ENCODE results near the gene KCNH1. TPM values are rescaled to one million over a fixed set of nuclear protein-coding genes. Genes with fewer than 3 reads are reported as not detected.

The KCNH1 gene
- total RNA-seq, 1 donor from 2014 or later, result 15.5 TPM

DNA sequence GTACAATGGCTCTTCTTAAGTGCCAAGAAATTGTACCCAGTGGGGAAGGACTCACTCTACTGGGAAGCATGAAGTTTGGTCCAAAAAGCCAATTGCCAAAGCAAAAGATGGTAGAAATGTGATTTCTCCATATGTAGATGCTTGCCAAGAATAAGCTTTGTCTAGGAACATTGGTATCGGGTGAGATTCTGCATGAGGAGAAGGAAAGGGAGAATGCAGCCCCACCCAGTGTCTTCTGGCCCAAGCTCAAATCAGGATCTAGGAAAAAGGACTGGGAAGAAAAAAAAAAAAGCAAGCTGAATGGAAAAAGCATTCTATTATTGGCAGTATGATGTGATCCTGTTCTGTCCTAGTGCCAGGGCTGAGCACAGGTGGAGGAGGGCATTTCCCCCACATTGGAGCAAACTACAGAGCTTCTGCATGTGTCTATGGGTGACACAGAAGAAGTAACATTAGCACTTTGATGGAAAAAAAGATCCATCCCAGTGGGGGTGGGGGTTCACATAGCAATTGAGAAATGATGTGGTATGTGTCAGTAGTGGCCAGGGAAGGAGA, 226.6 kb downstream of the KCNH1 start:
- Histone ChIP-seq H3K4me3 (ENCODE audit: insufficient read depth, low read depth, low read length) (no peak overlapping the region), H3K9me3 (ENCODE audit: insufficient read depth, low read depth, low read length) (no peaks in the 10 kb centered on the region), H3K36me3 (ENCODE audit: insufficient read depth, low read length) (no peaks in the 10 kb centered on the region), H3K4me2 (ENCODE audit: low read length) (no peak overlapping the region), H3K27ac (ENCODE audit: low read depth, low read length) (no peak overlapping the region), H4K20me1 (ENCODE audit: insufficient read depth, low read length) (no peaks in the 10 kb centered on the region), H3K79me2 (ENCODE audit: insufficient read depth, low read length) (no peaks in the 10 kb centered on the region), H3K27me3 (ENCODE audit: insufficient read depth, low read length) (no peaks in the 10 kb centered on the region), H3K9ac (ENCODE audit: low read length) (no peak overlapping the region), H2AFZ (ENCODE audit: low read depth, low read length) (no peak overlapping the region), H3K4me1 (ENCODE audit: insufficient read depth, low read length) (no peaks in the 10 kb centered on the region)
- Mint-ChIP-seq H3K9me3 (ENCODE audit: unreplicated experiment) (no peaks in the 10 kb centered on the region), H3K36me3 (ENCODE audit: low read depth, unreplicated experiment) (peaks cover 1% of the 10 kb centered on the region), H3K4me3 (ENCODE audit: unreplicated experiment) (no peak overlapping the region), H3K27me3 (ENCODE audit: low read depth, unreplicated experiment) (peaks cover 3% of the 10 kb centered on the region), H3K27ac (ENCODE audit: unreplicated experiment) (no peak overlapping the region), H3K4me1 (ENCODE audit: low read depth, unreplicated experiment) (peaks cover 2% of the 10 kb centered on the region)
- no peak for DNase-seq (ENCODE audit: low read depth)
- TF ChIP-seq EZH2 (IDR thresholded peaks at IDR 0.05; ENCODE audit: insufficient read depth, low read length), result no peak
- TF ChIP-seq, protein P1, sequence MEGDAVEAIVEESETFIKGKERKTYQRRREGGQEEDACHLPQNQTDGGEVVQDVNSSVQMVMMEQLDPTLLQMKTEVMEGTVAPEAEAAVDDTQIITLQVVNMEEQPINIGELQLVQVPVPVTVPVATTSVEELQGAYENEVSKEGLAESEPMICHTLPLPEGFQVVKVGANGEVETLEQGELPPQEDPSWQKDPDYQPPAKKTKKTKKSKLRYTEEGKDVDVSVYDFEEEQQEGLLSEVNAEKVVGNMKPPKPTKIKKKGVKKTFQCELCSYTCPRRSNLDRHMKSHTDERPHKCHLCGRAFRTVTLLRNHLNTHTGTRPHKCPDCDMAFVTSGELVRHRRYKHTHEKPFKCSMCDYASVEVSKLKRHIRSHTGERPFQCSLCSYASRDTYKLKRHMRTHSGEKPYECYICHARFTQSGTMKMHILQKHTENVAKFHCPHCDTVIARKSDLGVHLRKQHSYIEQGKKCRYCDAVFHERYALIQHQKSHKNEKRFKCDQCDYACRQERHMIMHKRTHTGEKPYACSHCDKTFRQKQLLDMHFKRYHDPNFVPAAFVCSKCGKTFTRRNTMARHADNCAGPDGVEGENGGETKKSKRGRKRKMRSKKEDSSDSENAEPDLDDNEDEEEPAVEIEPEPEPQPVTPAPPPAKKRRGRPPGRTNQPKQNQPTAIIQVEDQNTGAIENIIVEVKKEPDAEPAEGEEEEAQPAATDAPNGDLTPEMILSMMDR (IDR thresholded peaks at IDR 0.05; ENCODE audit: insufficient read depth, low read depth, low read length), result no peak
- FAIRE-seq, result no peak

DNA sequence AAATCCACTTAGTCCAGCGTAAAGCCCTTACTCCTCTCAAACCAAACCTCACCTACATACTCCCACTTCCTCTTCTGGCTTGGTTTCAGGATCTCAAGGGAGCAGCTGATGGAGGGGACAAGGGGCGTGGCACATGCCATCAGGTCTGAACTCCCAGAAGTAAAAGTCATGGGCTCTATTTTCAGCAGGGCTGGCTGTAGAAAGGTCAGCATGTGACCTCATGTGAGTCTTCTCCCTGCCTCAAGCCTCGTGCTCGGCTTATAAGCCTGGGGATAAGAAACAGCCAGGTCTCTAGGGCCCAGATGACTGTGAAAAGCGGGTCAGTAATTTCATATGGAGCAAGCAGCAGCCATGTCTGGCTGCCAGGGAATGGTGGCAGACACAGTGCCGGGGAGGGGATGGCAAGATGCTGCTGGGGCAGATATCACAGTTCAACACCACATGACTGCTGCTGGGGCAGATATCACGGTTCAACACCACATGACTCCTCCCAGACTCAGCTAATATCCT, 227.9 kb downstream of the KCNH1 start:
- no peaks in the 10 kb centered on the region for H3K9me3 ChIP-seq (ENCODE audit: insufficient read depth, low read depth, low read length)
- TF ChIP-seq EZH2 (IDR thresholded peaks at IDR 0.05; ENCODE audit: insufficient read depth, low read length), result no peak
- TF ChIP-seq, protein P1 (IDR thresholded peaks at IDR 0.05; ENCODE audit: insufficient read depth, low read depth, low read length), result no peak
- H4K20me1 ChIP-seq (ENCODE audit: insufficient read depth, low read length), result no peaks in the 10 kb centered on the region
- H3K9ac ChIP-seq (ENCODE audit: low read length), result no peak overlapping the region
- H3K27ac Mint-ChIP-seq (ENCODE audit: unreplicated experiment), result no peak overlapping the region
- H3K36me3 ChIP-seq (ENCODE audit: insufficient read depth, low read length), result no peaks in the 10 kb centered on the region
- no peak overlapping the region for H3K4me2 ChIP-seq (ENCODE audit: low read length)
- no peaks in the 10 kb centered on the region for H3K27me3 ChIP-seq (ENCODE audit: insufficient read depth, low read length)
- H3K27ac ChIP-seq (ENCODE audit: low read depth, low read length), result no peak overlapping the region
- peaks cover 3% of the 10 kb centered on the region for H3K27me3 Mint-ChIP-seq (ENCODE audit: low read depth, unreplicated experiment)
- no peak for DNase-seq (ENCODE audit: low read depth)
- no peaks in the 10 kb centered on the region for H3K79me2 ChIP-seq (ENCODE audit: insufficient read depth, low read length)
- H3K4me3 ChIP-seq (ENCODE audit: insufficient read depth, low read depth, low read length), result no peak overlapping the region
- no peaks in the 10 kb centered on the region for H3K4me1 ChIP-seq (ENCODE audit: insufficient read depth, low read length)
- H2AFZ ChIP-seq (ENCODE audit: low read depth, low read length), result no peak overlapping the region
- H3K4me3 Mint-ChIP-seq (ENCODE audit: unreplicated experiment), result no peak overlapping the region
- peaks cover 10% of the 10 kb centered on the region for H3K4me1 Mint-ChIP-seq (ENCODE audit: low read depth, unreplicated experiment)
- FAIRE-seq, result no peak
- no peaks in the 10 kb centered on the region for H3K9me3 Mint-ChIP-seq (ENCODE audit: unreplicated experiment)
- peaks cover 4% of the 10 kb centered on the region for H3K36me3 Mint-ChIP-seq (ENCODE audit: low read depth, unreplicated experiment)

DNA sequence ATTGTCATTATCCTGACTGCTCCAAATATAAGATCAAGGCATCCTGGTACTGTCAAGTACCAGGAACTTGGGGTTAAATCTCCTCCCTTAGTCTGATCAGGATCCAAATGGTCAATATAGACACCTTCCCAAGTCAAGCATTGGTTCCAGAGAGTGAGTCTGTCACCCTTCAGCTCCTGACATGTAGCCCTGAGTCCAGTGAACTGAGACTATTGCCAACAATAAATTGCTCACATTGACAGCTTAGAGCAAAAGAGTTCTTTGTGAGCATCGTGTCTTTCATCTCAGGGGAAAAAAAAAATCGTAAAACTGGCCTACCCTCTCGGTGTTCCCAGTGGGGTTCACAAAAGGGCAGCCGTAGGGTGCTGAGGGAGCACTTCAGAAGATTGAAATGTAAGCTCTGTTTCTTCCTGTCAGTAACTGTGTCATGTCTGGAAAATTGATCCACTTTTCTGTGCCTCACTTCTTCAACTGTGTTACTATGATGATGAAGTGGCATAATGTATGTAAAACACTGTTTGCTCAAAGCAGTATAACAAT, 228.5 kb downstream of the KCNH1 start:
- H3K27ac Mint-ChIP-seq (ENCODE audit: unreplicated experiment), result no peak overlapping the region
- no peak overlapping the region for H3K4me2 ChIP-seq (ENCODE audit: low read length)

More for the DNA sequence above, 228.5 kb downstream of the KCNH1 start:
- Histone ChIP-seq H3K27ac (ENCODE audit: low read depth, low read length) (no peak overlapping the region), H3K4me3 (ENCODE audit: insufficient read depth, low read depth, low read length) (no peak overlapping the region), H2AFZ (ENCODE audit: low read depth, low read length) (no peak overlapping the region), H4K20me1 (ENCODE audit: insufficient read depth, low read length) (no peaks in the 10 kb centered on the region), H3K4me1 (ENCODE audit: insufficient read depth, low read length) (no peaks in the 10 kb centered on the region), H3K27me3 (ENCODE audit: insufficient read depth, low read length) (no peaks in the 10 kb centered on the region), H3K36me3 (ENCODE audit: insufficient read depth, low read length) (no peaks in the 10 kb centered on the region), H3K79me2 (ENCODE audit: insufficient read depth, low read length) (no peaks in the 10 kb centered on the region), H3K9me3 (ENCODE audit: insufficient read depth, low read depth, low read length) (no peaks in the 10 kb centered on the region), H3K9ac (ENCODE audit: low read length) (no peak overlapping the region)
- no peak overlapping the region for H3K4me3 Mint-ChIP-seq (ENCODE audit: unreplicated experiment)
- H3K4me1 Mint-ChIP-seq (ENCODE audit: low read depth, unreplicated experiment), result peaks cover 10% of the 10 kb centered on the region
- no peaks in the 10 kb centered on the region for H3K9me3 Mint-ChIP-seq (ENCODE audit: unreplicated experiment)
- H3K27me3 Mint-ChIP-seq (ENCODE audit: low read depth, unreplicated experiment), result peaks cover 3% of the 10 kb centered on the region
- DNase-seq (ENCODE audit: low read depth), result no peak
- no peak for TF ChIP-seq EZH2 (IDR thresholded peaks at IDR 0.05; ENCODE audit: insufficient read depth, low read length)
- TF ChIP-seq, protein P1 (IDR thresholded peaks at IDR 0.05; ENCODE audit: insufficient read depth, low read depth, low read length), result no peak
- peaks cover 4% of the 10 kb centered on the region for H3K36me3 Mint-ChIP-seq (ENCODE audit: low read depth, unreplicated experiment)
- FAIRE-seq, result no peak

All from astrocyte (in vitro differentiated cells and primary cell).